CD4-positive, CD25-positive, alpha-beta regulatory T cell (primary cell): Measurements from ENCODE around the gene TUBGCP2. TPM values are rescaled to one million over a fixed set of nuclear protein-coding genes. Genes with fewer than 3 reads are reported as not detected.

Source experiments
- ATAC-seq, 2 donors: fragments of 150-1000 bp; cut with Tn5 transposase; one replicate each; pipeline ENCODE4 v1.10.0; 2021; ENCODE audit warnings: low read depth in 2 of 2, moderate number of reproducible peaks in 2 of 2, moderate library complexity in 1 of 2
- DNase-seq, 3 donors: peaks; one replicate each; pipeline versions ENCODE4 v3.0.0 to v3.0.0-alpha.2; 2012 to 2022; ENCODE audit warnings: mixed read lengths in 1 of 3
- H3K27ac ChIP-seq: one replicate; pipeline ENCODE4 v1.7.0; 2013; ENCODE audit warnings: mild to moderate bottlenecking, low read length; ENCODE audit not compliant: insufficient read depth, poor library complexity, severe bottlenecking
- H3K27me3 ChIP-seq: one replicate; pipeline ENCODE4 v1.7.0; 2013; ENCODE audit warnings: low read length; ENCODE audit not compliant: control insufficient read depth, insufficient read depth
- H3K36me3 ChIP-seq: one replicate; pipeline ENCODE4 v1.7.0; 2013; ENCODE audit warnings: mild to moderate bottlenecking, low read length, moderate library complexity; ENCODE audit not compliant: control insufficient read depth, insufficient read depth
- H3K4me1 ChIP-seq: 2 replicates; pipeline ENCODE4 v1.7.0; 2013; ENCODE audit warnings: mild to moderate bottlenecking, low read length; ENCODE audit not compliant: insufficient read depth, control insufficient read depth, poor library complexity, severe bottlenecking
- H3K4me3 ChIP-seq: one replicate; pipeline ENCODE4 v1.7.0; 2013; ENCODE audit warnings: low read depth, mild to moderate bottlenecking, low read length, moderate library complexity
- H3K9me3 ChIP-seq, 2 experiments: 1 replicate in 1 of 2; 2 replicates in 1 of 2; pipeline ENCODE4 v1.7.0; 2013; ENCODE audit warnings: low read length in 2 of 2, mild to moderate bottlenecking in 1 of 2, moderate library complexity in 1 of 2; ENCODE audit not compliant: control insufficient read depth in 2 of 2
- H3K27ac Mint-ChIP-seq, 3 donors: one replicate each; pipeline ENCODE4 v1.8.0; 2020 to 2022; ENCODE audit warnings: mild to moderate bottlenecking in 3 of 3, mixed read lengths in 3 of 3, moderate library complexity in 2 of 3
- H3K27me3 Mint-ChIP-seq: one replicate; pipeline ENCODE4 v1.8.0; 2022; ENCODE audit warnings: mild to moderate bottlenecking, mixed read lengths
- H3K36me3 Mint-ChIP-seq: one replicate; pipeline ENCODE4 v1.8.0; 2020; ENCODE audit warnings: mixed read lengths
- H3K4me1 Mint-ChIP-seq, 4 donors: one replicate each; pipeline ENCODE4 v1.8.0; 2020 to 2022; ENCODE audit warnings: mixed read lengths in 4 of 4, mild to moderate bottlenecking in 1 of 4
- H3K4me3 Mint-ChIP-seq, 4 donors: one replicate each; pipeline ENCODE4 v1.8.0; 2020 to 2022; ENCODE audit warnings: mild to moderate bottlenecking in 4 of 4, mixed read lengths in 4 of 4, moderate library complexity in 3 of 4
- H3K9me3 Mint-ChIP-seq, 7 donors: one replicate each; pipeline ENCODE4 v1.8.0; 2020 to 2022; ENCODE audit warnings: mixed read lengths in 7 of 7, mild to moderate bottlenecking in 3 of 7, moderate library complexity in 2 of 7
- polyA plus RNA-seq, 4 donors: library from polyadenylated mRNA; unstranded; fragments of 300-500 nt; fragmentation: Illumina TruSeq; gene quantifications; one replicate each; pipeline ENCODE4 v1.2.3, GENCODE V29; 2021
- total RNA-seq: library from RNA; stranded (reverse); gene quantifications from one replicate; pipeline ENCODE4 v1.2.3, GENCODE V29; 2022

TUBGCP2 gene
- total and polyA plus RNA-seq, 5 donors from 2014 or later = 23.5 to 73.8 (median 31.7) TPM

- H3K4me1 Mint-ChIP-seq = peaks cover 8 to 32% (median 13%) of the 10 kb centered on the region in 4 donors
- Histone ChIP-seq H3K4me3 (no peak overlapping the region), H3K9me3 (no peaks in the 10 kb centered on the region), H3K36me3 (peaks cover 22% of the 10 kb centered on the region), H3K27me3 (no peaks in the 10 kb centered on the region), H3K27ac (no peak overlapping the region), H3K4me1 (peaks cover 18% of the 10 kb centered on the region)
- H3K4me3 Mint-ChIP-seq = peak overlapping the region; percentile 43 to 78 (median 54)
- H3K27me3 Mint-ChIP-seq = peaks cover 9% of the 10 kb centered on the region
- ATAC-seq (no peak), DNase-seq (no peak)
- H3K27ac Mint-ChIP-seq = no peak overlapping the region
- peaks cover 11% of the 10 kb centered on the region for H3K36me3 Mint-ChIP-seq
- H3K9me3 Mint-ChIP-seq = peaks cover 0 to 3% (median 0%) of the 10 kb centered on the region in 7 donors
These were observed 2.1 kb upstream of the TUBGCP2 start for GRCh38 chr10:133310789-133311188.

GRCh38 chr10:133310399-133310755, 1.7 kb upstream of the TUBGCP2 start:
- peak overlapping the region in 1 of 3 donors; percentile 65 for H3K27ac Mint-ChIP-seq
- H3K4me3 Mint-ChIP-seq = peak overlapping the region in 3 of 4 donors; percentile 52 to 76 (median 72)
- peaks cover 0 to 3% (median 0%) of the 10 kb centered on the region in 7 donors for H3K9me3 Mint-ChIP-seq
- Histone ChIP-seq H3K4me3 (no peak overlapping the region), H3K9me3 (no peaks in the 10 kb centered on the region), H3K27me3 (no peaks in the 10 kb centered on the region), H3K36me3 (peaks cover 26% of the 10 kb centered on the region), H3K4me1 (peaks cover 18% of the 10 kb centered on the region), H3K27ac (no peak overlapping the region)
- no peak for ATAC-seq
- H3K27me3 Mint-ChIP-seq = peaks cover 9% of the 10 kb centered on the region
- H3K4me1 Mint-ChIP-seq = peaks cover 10 to 36% (median 13%) of the 10 kb centered on the region in 4 donors
- H3K36me3 Mint-ChIP-seq = peaks cover 11% of the 10 kb centered on the region
- no peak for DNase-seq

- H3K27ac ChIP-seq = peak overlapping the region; percentile 99
- peaks cover 26% of the 10 kb centered on the region for H3K36me3 ChIP-seq
- H3K4me3 ChIP-seq = no peak overlapping the region
- H3K4me1 ChIP-seq = peaks cover 18% of the 10 kb centered on the region
- Mint-ChIP-seq H3K36me3 (peaks cover 11% of the 10 kb centered on the region), H3K27ac (peak overlapping the region in 2 of 3 donors; percentile 65), H3K4me3 (peak overlapping the region; percentile 76 to 87 (median 82)), H3K9me3 (peaks cover 0 to 3% (median 0%) of the 10 kb centered on the region in 7 donors), H3K27me3 (peaks cover 9% of the 10 kb centered on the region), H3K4me1 (peaks cover 10 to 41% (median 16%) of the 10 kb centered on the region in 4 donors)
- ATAC-seq = no peak
- no peak for DNase-seq
- H3K9me3 ChIP-seq = no peaks in the 10 kb centered on the region
- no peaks in the 10 kb centered on the region for H3K27me3 ChIP-seq
These were observed 1.2 kb upstream of the TUBGCP2 start for GRCh38 chr10:133309720-133310398.

GRCh38 chr10:133309100-133309719, 538 bp upstream of the TUBGCP2 start:
- Histone ChIP-seq H3K27me3 (no peaks in the 10 kb centered on the region), H3K36me3 (peaks cover 26% of the 10 kb centered on the region), H3K4me3 (peak overlapping the region; percentile 44), H3K4me1 (peaks cover 18% of the 10 kb centered on the region), H3K9me3 (no peaks in the 10 kb centered on the region), H3K27ac (peak overlapping the region; percentile 99)
- Mint-ChIP-seq H3K27me3 (peaks cover 9% of the 10 kb centered on the region), H3K9me3 (peaks cover 0 to 3% (median 0%) of the 10 kb centered on the region in 7 donors), H3K36me3 (peaks cover 14% of the 10 kb centered on the region), H3K27ac (peak overlapping the region; percentile 43 to 90 (median 65)), H3K4me1 (peaks cover 10 to 42% (median 19%) of the 10 kb centered on the region in 4 donors), H3K4me3 (peak overlapping the region; percentile 80 to 87 (median 82))
- peak; percentile 84 to 94 (median 89) for DNase-seq
- ATAC-seq = peak; percentile 80 to 82

- H3K27ac ChIP-seq = peak overlapping the region; percentile 99
- peak; percentile 77 to 90 (median 87) for DNase-seq
- peak; percentile 49 to 54 for ATAC-seq
- Mint-ChIP-seq H3K27ac (peak overlapping the region; percentile 99 to 100 (median 99)), H3K27me3 (peaks cover 9% of the 10 kb centered on the region), H3K36me3 (peaks cover 16% of the 10 kb centered on the region), H3K9me3 (peaks cover 0 to 3% (median 0%) of the 10 kb centered on the region in 7 donors), H3K4me1 (peaks cover 10 to 43% (median 22%) of the 10 kb centered on the region in 4 donors), H3K4me3 (peak overlapping the region; percentile 94 to 98 (median 96))
- no peaks in the 10 kb centered on the region for H3K9me3 ChIP-seq
- H3K36me3 ChIP-seq = peaks cover 25% of the 10 kb centered on the region
- H3K27me3 ChIP-seq = no peaks in the 10 kb centered on the region
- H3K4me3 ChIP-seq = peak overlapping the region; percentile 88
- peaks cover 20% of the 10 kb centered on the region for H3K4me1 ChIP-seq
These were observed 774 bp downstream of the TUBGCP2 start for GRCh38 chr10:133307776-133308420.

- Histone ChIP-seq H3K9me3 (no peaks in the 10 kb centered on the region), H3K27me3 (no peaks in the 10 kb centered on the region), H3K27ac (peak overlapping the region; percentile 99), H3K36me3 (peaks cover 22% of the 10 kb centered on the region), H3K4me1 (peaks cover 20% of the 10 kb centered on the region), H3K4me3 (peak overlapping the region; percentile 88)
- Mint-ChIP-seq H3K27ac (peak overlapping the region; percentile 69 to 99 (median 99)), H3K27me3 (peaks cover 9% of the 10 kb centered on the region), H3K4me3 (peak overlapping the region; percentile 54 to 96 (median 88)), H3K9me3 (peaks cover 0 to 3% (median 0%) of the 10 kb centered on the region in 7 donors), H3K4me1 (peaks cover 10 to 47% (median 22%) of the 10 kb centered on the region in 4 donors), H3K36me3 (peaks cover 16% of the 10 kb centered on the region)
- ATAC-seq (no peak), DNase-seq (no peak)
These were observed 1.7 kb downstream of the TUBGCP2 start for GRCh38 chr10:133306941-133307379.

- peaks cover 20% of the 10 kb centered on the region for H3K4me1 ChIP-seq
- no peaks in the 10 kb centered on the region for H3K9me3 ChIP-seq
These were observed 2.6 kb downstream of the TUBGCP2 start for GRCh38 chr10:133306097-133306476.

More at GRCh38 chr10:133306097-133306476, 2.6 kb downstream of the TUBGCP2 start:
- ATAC-seq (no peak), DNase-seq (no peak)
- Histone ChIP-seq H3K4me3 (no peak overlapping the region), H3K27me3 (no peaks in the 10 kb centered on the region), H3K27ac (no peak overlapping the region), H3K36me3 (peaks cover 18% of the 10 kb centered on the region)
- Mint-ChIP-seq H3K27ac (no peak overlapping the region), H3K9me3 (peaks cover 0 to 3% (median 0%) of the 10 kb centered on the region in 7 donors), H3K4me1 (peaks cover 6 to 44% (median 22%) of the 10 kb centered on the region in 4 donors), H3K27me3 (peaks cover 9% of the 10 kb centered on the region), H3K36me3 (peaks cover 9% of the 10 kb centered on the region), H3K4me3 (peak overlapping the region in 1 of 4 donors; percentile 74)
